ENCODE data around the gene CCL14. TPM values are rescaled to one million over a fixed set of nuclear protein-coding genes. Genes with fewer than 3 reads are reported as not detected.

The CCL14 gene
- total and polyA plus RNA-seq, 2 of the 13 experiments (the other 11 are each of a cell fraction or from before 2014, with no cell fraction given) = 1.1 to 1.7 TPM

GRCh38 chr17:35981908-35982330, 4.6 kb downstream of the CCL14 start (continued):
- TF ChIP-seq, protein P1, sequence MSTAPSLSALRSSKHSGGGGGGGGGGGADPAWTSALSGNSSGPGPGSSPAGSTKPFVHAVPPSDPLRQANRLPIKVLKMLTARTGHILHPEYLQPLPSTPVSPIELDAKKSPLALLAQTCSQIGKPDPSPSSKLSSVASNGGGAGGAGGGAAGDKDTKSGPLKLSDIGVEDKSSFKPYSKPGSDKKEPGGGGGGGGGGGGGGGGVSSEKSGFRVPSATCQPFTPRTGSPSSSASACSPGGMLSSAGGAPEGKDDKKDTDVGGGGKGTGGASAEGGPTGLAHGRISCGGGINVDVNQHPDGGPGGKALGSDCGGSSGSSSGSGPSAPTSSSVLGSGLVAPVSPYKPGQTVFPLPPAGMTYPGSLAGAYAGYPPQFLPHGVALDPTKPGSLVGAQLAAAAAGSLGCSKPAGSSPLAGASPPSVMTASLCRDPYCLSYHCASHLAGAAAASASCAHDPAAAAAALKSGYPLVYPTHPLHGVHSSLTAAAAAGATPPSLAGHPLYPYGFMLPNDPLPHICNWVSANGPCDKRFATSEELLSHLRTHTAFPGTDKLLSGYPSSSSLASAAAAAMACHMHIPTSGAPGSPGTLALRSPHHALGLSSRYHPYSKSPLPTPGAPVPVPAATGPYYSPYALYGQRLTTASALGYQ (CRISPR knock-in tag; IDR thresholded peaks at IDR 0.05) = 0 out of 2 replicates have a peak, but pooled peaks have one; percentile 49
- peak; percentile 89 for TF ChIP-seq HNF4A (CRISPR knock-in tag; IDR thresholded peaks at IDR 0.05)
- TF ChIP-seq ZNF850 (CRISPR knock-in tag; conservative IDR thresholded peaks at IDR 0.05) = no peak
- 0 out of 2 replicates have a peak, but pooled peaks have one; percentile 35 for TF ChIP-seq MXD3 (CRISPR knock-in tag; IDR thresholded peaks at IDR 0.05)
- TF ChIP-seq ZFP36L1 (CRISPR knock-in tag; IDR thresholded peaks at IDR 0.05) = no peak
- no peak for TF ChIP-seq ZNF572 (CRISPR knock-in tag; IDR thresholded peaks at IDR 0.05)
- no peak for TF ChIP-seq ZNF280B (CRISPR knock-in tag; IDR thresholded peaks at IDR 0.05; ENCODE audit: borderline replicate concordance)
- TF ChIP-seq RFX3 (CRISPR knock-in tag; IDR thresholded peaks at IDR 0.05) = no peak
- TF ChIP-seq, protein P2, sequence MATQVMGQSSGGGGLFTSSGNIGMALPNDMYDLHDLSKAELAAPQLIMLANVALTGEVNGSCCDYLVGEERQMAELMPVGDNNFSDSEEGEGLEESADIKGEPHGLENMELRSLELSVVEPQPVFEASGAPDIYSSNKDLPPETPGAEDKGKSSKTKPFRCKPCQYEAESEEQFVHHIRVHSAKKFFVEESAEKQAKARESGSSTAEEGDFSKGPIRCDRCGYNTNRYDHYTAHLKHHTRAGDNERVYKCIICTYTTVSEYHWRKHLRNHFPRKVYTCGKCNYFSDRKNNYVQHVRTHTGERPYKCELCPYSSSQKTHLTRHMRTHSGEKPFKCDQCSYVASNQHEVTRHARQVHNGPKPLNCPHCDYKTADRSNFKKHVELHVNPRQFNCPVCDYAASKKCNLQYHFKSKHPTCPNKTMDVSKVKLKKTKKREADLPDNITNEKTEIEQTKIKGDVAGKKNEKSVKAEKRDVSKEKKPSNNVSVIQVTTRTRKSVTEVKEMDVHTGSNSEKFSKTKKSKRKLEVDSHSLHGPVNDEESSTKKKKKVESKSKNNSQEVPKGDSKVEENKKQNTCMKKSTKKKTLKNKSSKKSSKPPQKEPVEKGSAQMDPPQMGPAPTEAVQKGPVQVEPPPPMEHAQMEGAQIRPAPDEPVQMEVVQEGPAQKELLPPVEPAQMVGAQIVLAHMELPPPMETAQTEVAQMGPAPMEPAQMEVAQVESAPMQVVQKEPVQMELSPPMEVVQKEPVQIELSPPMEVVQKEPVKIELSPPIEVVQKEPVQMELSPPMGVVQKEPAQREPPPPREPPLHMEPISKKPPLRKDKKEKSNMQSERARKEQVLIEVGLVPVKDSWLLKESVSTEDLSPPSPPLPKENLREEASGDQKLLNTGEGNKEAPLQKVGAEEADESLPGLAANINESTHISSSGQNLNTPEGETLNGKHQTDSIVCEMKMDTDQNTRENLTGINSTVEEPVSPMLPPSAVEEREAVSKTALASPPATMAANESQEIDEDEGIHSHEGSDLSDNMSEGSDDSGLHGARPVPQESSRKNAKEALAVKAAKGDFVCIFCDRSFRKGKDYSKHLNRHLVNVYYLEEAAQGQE (IDR thresholded peaks at IDR 0.05; ENCODE audit: borderline replicate concordance in 1 of 2, low read depth in 1 of 2, low read length in 2 of 2) = no peak
- no peak for TF ChIP-seq SCMH1 (CRISPR knock-in tag; IDR thresholded peaks at IDR 0.05; ENCODE audit: borderline replicate concordance)
- no peak for TF ChIP-seq ZNF260 (CRISPR knock-in tag; IDR thresholded peaks at IDR 0.05; ENCODE audit: borderline replicate concordance, low read depth)
- TF ChIP-seq ZNF768 (CRISPR knock-in tag; IDR thresholded peaks at IDR 0.05) = peak; percentile 15; the same call in 1 of the 2 replicates
- TF ChIP-seq TCF7 (IDR thresholded peaks at IDR 0.05; ENCODE audit: low read depth) = no peak; the same call in 1 of the 2 replicates
- TF ChIP-seq ZSCAN12 (CRISPR knock-in tag; IDR thresholded peaks at IDR 0.05) = no peak
- TF ChIP-seq DPF2 (CRISPR knock-in tag; IDR thresholded peaks at IDR 0.05; ENCODE audit: borderline replicate concordance, low read depth) = no peak
- TF ChIP-seq ZFP37 (CRISPR knock-in tag; IDR thresholded peaks at IDR 0.05; ENCODE audit: borderline replicate concordance) = no peak
- no peak for TF ChIP-seq ZNF616 (CRISPR knock-in tag; IDR thresholded peaks at IDR 0.05; ENCODE audit: low read depth)
- no peak for TF ChIP-seq ZMAT3 (CRISPR knock-in tag; conservative IDR thresholded peaks at IDR 0.05)
- 0 out of 2 replicates have a peak, but pooled peaks have one; percentile 32 for TF ChIP-seq POGK (CRISPR knock-in tag; conservative IDR thresholded peaks at IDR 0.05)
